GM10266 (cell line): ENCODE data around the gene IGDCC3.
"Not testable (repeated sequence)": the region's sequence is repeated elsewhere in the genome, so short reads cannot be mapped to it uniquely, and the experiment has no call there.

Experiments used
- DNase-seq: peaks from one replicate; pipeline ENCODE4 v3.0.0; 2012; ENCODE audit errors: extremely low spot score
- CTCF ChIP-seq: IDR thresholded peaks from 2 replicates; pipeline ENCODE4 v1.5.1; 2012; ENCODE audit warnings: mild to moderate bottlenecking, low read depth; ENCODE audit not compliant: control insufficient read depth, insufficient read depth; ENCODE audit errors: missing control alignments

Gene IGDCC3

GRCh38 chr15:65361708-65362459 is 15.9 kb downstream of the IGDCC3 start:
- no peak for DNase-seq
- no peak for TF ChIP-seq CTCF

GRCh38 chr15:65360506-65360905 is 17.3 kb downstream of the IGDCC3 start:
- no peak for DNase-seq
- no peak for TF ChIP-seq CTCF

- DNase-seq: no peak
- no peak for TF ChIP-seq CTCF
Measured at GRCh38 chr15:65355988-65356353, 21.8 kb downstream of the IGDCC3 start.

GRCh38 chr15:65355173-65355987 is 22.4 kb downstream of the IGDCC3 start:
- TF ChIP-seq CTCF: no peak
- no peak for DNase-seq

GRCh38 chr15:65354835-65355172 is 23.0 kb downstream of the IGDCC3 start:
- no peak for TF ChIP-seq CTCF
- DNase-seq: no peak

GRCh38 chr15:65351972-65352371 is 25.8 kb downstream of the IGDCC3 start:
- not testable (repeated sequence) for DNase-seq

GRCh38 chr15:65349338-65349737 is 28.5 kb downstream of the IGDCC3 start:
- DNase-seq: no peak
- no peak for TF ChIP-seq CTCF

- DNase-seq: not testable (repeated sequence)
Measured at GRCh38 chr15:65347756-65348155, 30.0 kb downstream of the IGDCC3 start.
